HepG2 (cell line): ENCODE data around the gene SPIB. TPM values are rescaled to one million over a fixed set of nuclear protein-coding genes. Genes with fewer than 3 reads are reported as not detected.

ENCODE experiments used
- ATM ChIP-seq: fragments of 450-650 bp; IDR thresholded peaks from 2 replicates; pipeline ENCODE4 v1.7.1; 2017; ENCODE audit warnings: mild to moderate bottlenecking, borderline replicate concordance
- EED ChIP-seq: sonication (generic); formaldehyde crosslinking; IDR thresholded peaks from 2 replicates; pipeline ENCODE4 v1.5.0; 2020; ENCODE audit warnings: mild to moderate bottlenecking, missing genetic modification reagents
- ERF ChIP-seq: IDR thresholded peaks from 2 replicates; pipeline ENCODE4 v1.6.1; 2018; ENCODE audit warnings: missing biosample characterization, missing genetic modification reagents
- ETV6 ChIP-seq: sonication (generic); formaldehyde crosslinking; conservative IDR thresholded peaks from 2 replicates; pipeline ENCODE4 v1.4.0; 2020; ENCODE audit warnings: missing genetic modification reagents
- GPN1 ChIP-seq: sonication (generic); formaldehyde crosslinking; IDR thresholded peaks from 2 replicates; pipeline ENCODE4 v1.5.1; 2020; ENCODE audit warnings: missing genetic modification reagents, borderline replicate concordance
- HNRNPLL ChIP-seq: fragments of 200-400 bp; formaldehyde crosslinking; IDR thresholded peaks from 2 replicates; pipeline ENCODE4 v1.6.1; 2017; ENCODE audit warnings: mild to moderate bottlenecking, low read depth, low read length; ENCODE audit not compliant: poor library complexity, severe bottlenecking
- ISL2 ChIP-seq: sonication (generic); formaldehyde crosslinking; IDR thresholded peaks from 2 replicates; pipeline ENCODE4 v1.5.0; 2020; ENCODE audit warnings: missing genetic modification reagents
- KDM1A ChIP-seq: IDR thresholded peaks from 2 replicates; pipeline ENCODE4 v1.6.1; 2016; ENCODE audit warnings: missing compliant biosample characterization
- LCORL ChIP-seq, 2 experiments: fragments of 450-650 bp in 1 of 2; sonication (generic) in 1 of 2; formaldehyde crosslinking in 1 of 2; IDR thresholded peaks; 2 replicates each; pipeline versions ENCODE4 v1.5.0 to v1.6.1; 2017 to 2020; ENCODE audit warnings: antibody characterized with exemption in 1 of 2, missing genetic modification reagents in 1 of 2
- NR2F6 ChIP-seq, 2 experiments: IDR thresholded peaks; 2 replicates each; pipeline ENCODE4 v1.6.1; 2016; ENCODE audit warnings: antibody characterized with exemption in 1 of 2, mild to moderate bottlenecking in 1 of 2
- RBAK ChIP-seq: sonication (generic); formaldehyde crosslinking; IDR thresholded peaks from 2 replicates; pipeline ENCODE4 v1.5.1; 2020; ENCODE audit warnings: mild to moderate bottlenecking, missing genetic modification reagents
- RFX3 ChIP-seq: IDR thresholded peaks from 2 replicates; pipeline ENCODE4 v1.6.1; 2016; ENCODE audit warnings: missing biosample characterization, missing genetic modification reagents
- RXRB ChIP-seq: IDR thresholded peaks from 2 replicates; pipeline ENCODE4 v1.6.1; 2016; ENCODE audit warnings: borderline replicate concordance, missing genetic modification reagents, missing compliant biosample characterization
- SAP130 ChIP-seq: IDR thresholded peaks from 2 replicates; pipeline ENCODE4 v1.6.1; 2016; ENCODE audit warnings: low read depth
- SIX4 ChIP-seq: sonication (generic); formaldehyde crosslinking; IDR thresholded peaks from 2 replicates; pipeline ENCODE4 v1.4.0; 2020; ENCODE audit warnings: missing genetic modification reagents
- SMYD3 ChIP-seq: sonication (generic); formaldehyde crosslinking; IDR thresholded peaks from 2 replicates; pipeline ENCODE4 v1.8.1; 2023; ENCODE audit warnings: mild to moderate bottlenecking, missing genetic modification reagents
- SOX6 ChIP-seq, 2 experiments: fragments of 450-650 bp in 1 of 2; sonication (generic) in 1 of 2; formaldehyde crosslinking in 1 of 2; IDR thresholded peaks; 2 replicates each; pipeline versions ENCODE4 v1.4.0 to v1.6.1; 2017 to 2020; ENCODE audit warnings: antibody characterized with exemption in 1 of 2, mild to moderate bottlenecking in 1 of 2, missing genetic modification reagents in 1 of 2
- SRF ChIP-seq: IDR thresholded peaks from 2 replicates; pipeline ENCODE4 v1.6.1; 2011; ENCODE audit warnings: mild to moderate bottlenecking, low read depth, low read length, moderate library complexity
- SYNCRIP ChIP-seq: fragments of 200-400 bp; formaldehyde crosslinking; IDR thresholded peaks from 2 replicates; pipeline ENCODE4 v1.6.1; 2018; ENCODE audit warnings: mild to moderate bottlenecking, low read depth, low read length; ENCODE audit not compliant: insufficient read depth
- TARDBP ChIP-seq: sonication (generic); formaldehyde crosslinking; IDR thresholded peaks from 2 replicates; pipeline ENCODE4 v1.8.0; 2022; ENCODE audit warnings: mild to moderate bottlenecking, missing genetic modification reagents
- TCF7 ChIP-seq: sonication (generic); IDR thresholded peaks from 2 replicates; pipeline ENCODE4 v1.6.1; 2016; ENCODE audit warnings: antibody characterized with exemption, low read depth
- ZNF101 ChIP-seq: sonication (generic); formaldehyde crosslinking; IDR thresholded peaks from 2 replicates; pipeline ENCODE4 v1.4.0; 2020; ENCODE audit warnings: mild to moderate bottlenecking, low read depth, missing genetic modification reagents, borderline replicate concordance
- ZNF264 ChIP-seq: sonication (generic); formaldehyde crosslinking; IDR thresholded peaks from 2 replicates; pipeline ENCODE4 v1.4.0; 2020; ENCODE audit warnings: missing genetic modification reagents
- ZNF292 ChIP-seq: sonication (generic); formaldehyde crosslinking; IDR thresholded peaks from 2 replicates; pipeline ENCODE4 v1.8.1; 2022; ENCODE audit warnings: mild to moderate bottlenecking, low read depth, missing genetic modification reagents, borderline replicate concordance
- ZNF331 ChIP-seq: sonication (generic); formaldehyde crosslinking; IDR thresholded peaks from 2 replicates; pipeline ENCODE4 v1.4.0; 2020; ENCODE audit warnings: missing genetic modification reagents
- ZNF382 ChIP-seq: sonication (generic); formaldehyde crosslinking; IDR thresholded peaks from 2 replicates; pipeline ENCODE4 v1.5.0; 2020; ENCODE audit warnings: missing genetic modification reagents, mild to moderate bottlenecking, borderline replicate concordance
- ZNF530 ChIP-seq: sonication (generic); formaldehyde crosslinking; IDR thresholded peaks from 2 replicates; pipeline ENCODE4 v1.5.0; 2020; ENCODE audit warnings: low read depth, mild to moderate bottlenecking, missing genetic modification reagents
- ZNF598 ChIP-seq: sonication (generic); formaldehyde crosslinking; IDR thresholded peaks from 2 replicates; pipeline ENCODE4 v1.5.1; 2020; ENCODE audit warnings: mild to moderate bottlenecking, missing genetic modification reagents, borderline replicate concordance
- ZNF781 ChIP-seq: sonication (generic); formaldehyde crosslinking; IDR thresholded peaks from 2 replicates; pipeline ENCODE4 v1.5.1; 2020; ENCODE audit warnings: borderline replicate concordance, mild to moderate bottlenecking, missing genetic modification reagents; ENCODE audit errors: not compliant biosample characterization
- polyA plus RNA-seq, 8 experiments: library from polyadenylated mRNA; depleted of rRNA in 3 of 8; stranded (reverse) in 7 of 8; unstranded in 1 of 8; fragments of >200 nt; fragmentation: Illumina TruSeq in 4 of 8; extraction: Trizol in 4 of 8; gene quantifications; 2 replicates each; pipeline versions ENCODE4 v1.2.1 to v1.2.3, GENCODE V29; 2011 to 2016; ENCODE audit warnings: low read depth in 4 of 8, missing spikeins in 1 of 8, mixed read lengths in 1 of 8; ENCODE audit not compliant: insufficient read depth in 1 of 8
- total RNA-seq, 5 experiments: library from RNA; depleted of rRNA; stranded (reverse); fragments of >200 nt; fragmentation: Illumina TruSeq; extraction: Trizol; gene quantifications; 2 replicates each; pipeline ENCODE4 v1.2.3, GENCODE V29; 2016; ENCODE audit warnings: low read depth in 1 of 5
- TF ChIP-seq, protein P1 (sequence below): sonication (generic); formaldehyde crosslinking; conservative IDR thresholded peaks from 2 replicates; pipeline ENCODE4 v1.4.0; 2020; ENCODE audit warnings: missing genetic modification reagents
- TF ChIP-seq, protein P2 (sequence below): sonication (generic); formaldehyde crosslinking; IDR thresholded peaks from 2 replicates; pipeline ENCODE4 v1.5.0; 2020; ENCODE audit warnings: missing genetic modification reagents

Gene SPIB
- total and polyA plus RNA-seq, 2 of the 13 experiments (the other 11 are each of a cell fraction or from before 2014, with no cell fraction given) = 0.04 TPM; not detected in 1

DNA sequence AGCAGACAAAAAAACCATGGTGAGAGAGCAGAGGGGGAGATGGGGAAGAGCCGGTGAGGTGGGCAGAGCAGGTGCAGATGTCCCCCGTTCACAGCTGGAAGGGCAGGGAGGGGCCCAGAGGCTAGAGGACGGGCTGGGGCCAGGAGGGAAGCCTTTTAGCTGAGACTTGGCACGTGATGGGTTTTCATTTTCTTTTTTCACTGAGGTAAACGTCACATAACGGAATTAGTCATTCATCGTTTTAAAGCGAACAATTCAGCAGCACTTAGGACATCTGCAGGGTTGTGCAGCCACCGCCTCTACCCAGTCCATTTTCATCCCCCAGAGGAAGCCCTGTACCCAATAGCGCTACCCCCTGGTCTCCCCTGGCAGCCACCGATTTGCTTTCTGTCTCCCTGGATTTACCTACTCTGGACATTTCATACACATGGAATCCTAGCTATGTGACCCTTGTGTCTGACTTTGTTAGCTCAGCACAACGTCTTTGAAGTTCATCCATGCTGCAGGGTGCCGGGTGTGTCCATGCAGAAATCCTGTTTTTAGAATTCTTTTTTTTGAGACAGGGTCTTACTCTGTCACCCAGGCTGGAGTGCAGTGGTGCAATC, 41.5 kb downstream of the SPIB start (continued):
- TF ChIP-seq, protein P1, sequence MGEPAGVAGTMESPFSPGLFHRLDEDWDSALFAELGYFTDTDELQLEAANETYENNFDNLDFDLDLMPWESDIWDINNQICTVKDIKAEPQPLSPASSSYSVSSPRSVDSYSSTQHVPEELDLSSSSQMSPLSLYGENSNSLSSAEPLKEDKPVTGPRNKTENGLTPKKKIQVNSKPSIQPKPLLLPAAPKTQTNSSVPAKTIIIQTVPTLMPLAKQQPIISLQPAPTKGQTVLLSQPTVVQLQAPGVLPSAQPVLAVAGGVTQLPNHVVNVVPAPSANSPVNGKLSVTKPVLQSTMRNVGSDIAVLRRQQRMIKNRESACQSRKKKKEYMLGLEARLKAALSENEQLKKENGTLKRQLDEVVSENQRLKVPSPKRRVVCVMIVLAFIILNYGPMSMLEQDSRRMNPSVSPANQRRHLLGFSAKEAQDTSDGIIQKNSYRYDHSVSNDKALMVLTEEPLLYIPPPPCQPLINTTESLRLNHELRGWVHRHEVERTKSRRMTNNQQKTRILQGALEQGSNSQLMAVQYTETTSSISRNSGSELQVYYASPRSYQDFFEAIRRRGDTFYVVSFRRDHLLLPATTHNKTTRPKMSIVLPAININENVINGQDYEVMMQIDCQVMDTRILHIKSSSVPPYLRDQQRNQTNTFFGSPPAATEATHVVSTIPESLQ (CRISPR knock-in tag) = no peak
- no peak for TF ChIP-seq SIX4 (CRISPR knock-in tag)
- TF ChIP-seq ZNF264 = no peak
- peak; percentile 83 for TF ChIP-seq NR2F6 (IDR thresholded peaks at IDR 0.05)
- peak; percentile 95 for TF ChIP-seq NR2F6 (CRISPR knock-in tag; IDR thresholded peaks at IDR 0.05)
- no peak for TF ChIP-seq ZNF530 (CRISPR knock-in tag)
- TF ChIP-seq ERF = no peak
- TF ChIP-seq ATM = no peak
- 0 out of 2 replicates have a peak, but pooled peaks have one; percentile 27 for TF ChIP-seq TARDBP (CRISPR knock-in tag)
- 0 out of 2 replicates have a peak, but pooled peaks have one; percentile 22 for TF ChIP-seq RXRB
- no peak for TF ChIP-seq SMYD3 (CRISPR knock-in tag)
- peak; percentile 60 for TF ChIP-seq SAP130 (CRISPR knock-in tag)
- no peak for TF ChIP-seq RFX3 (CRISPR knock-in tag)
- no peak for TF ChIP-seq ZNF101
- TF ChIP-seq GPN1 = no peak
- TF ChIP-seq ZNF598 (CRISPR knock-in tag) = no peak
- no peak for TF ChIP-seq ZNF781 (CRISPR knock-in tag)
- no peak for TF ChIP-seq ETV6 (CRISPR knock-in tag)
- TF ChIP-seq SOX6 (IDR thresholded peaks at IDR 0.05) = no peak
- peak; percentile 27; the same call in 1 of the 2 replicates for TF ChIP-seq SOX6 (CRISPR knock-in tag; IDR thresholded peaks at IDR 0.05)
- peak; percentile 71; the same call in 1 of the 2 replicates for TF ChIP-seq TCF7
- no peak for TF ChIP-seq RBAK (CRISPR knock-in tag)
- TF ChIP-seq, protein P2, sequence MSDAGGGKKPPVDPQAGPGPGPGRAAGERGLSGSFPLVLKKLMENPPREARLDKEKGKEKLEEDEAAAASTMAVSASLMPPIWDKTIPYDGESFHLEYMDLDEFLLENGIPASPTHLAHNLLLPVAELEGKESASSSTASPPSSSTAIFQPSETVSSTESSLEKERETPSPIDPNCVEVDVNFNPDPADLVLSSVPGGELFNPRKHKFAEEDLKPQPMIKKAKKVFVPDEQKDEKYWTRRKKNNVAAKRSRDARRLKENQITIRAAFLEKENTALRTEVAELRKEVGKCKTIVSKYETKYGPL = no peak
- 0 out of 2 replicates have a peak, but pooled peaks have one; percentile 53 for TF ChIP-seq ZNF292 (CRISPR knock-in tag)
- no peak for TF ChIP-seq KDM1A (CRISPR knock-in tag)
- no peak for TF ChIP-seq ISL2 (CRISPR knock-in tag)
- no peak for TF ChIP-seq SYNCRIP
- TF ChIP-seq ZNF382 (CRISPR knock-in tag) = no peak
- no peak for TF ChIP-seq HNRNPLL
- TF ChIP-seq LCORL (IDR thresholded peaks at IDR 0.05) = no peak
- TF ChIP-seq LCORL (CRISPR knock-in tag; IDR thresholded peaks at IDR 0.05) = peak; percentile 87
- TF ChIP-seq SRF = no peak
- no peak for TF ChIP-seq EED (CRISPR knock-in tag)
- 0 out of 2 replicates have a peak, but pooled peaks have one; percentile 19 for TF ChIP-seq ZNF331
